ENCODE measurements around the gene TFB2M. TPM values are rescaled to one million over a fixed set of nuclear protein-coding genes. Genes with fewer than 3 reads are reported as not detected.

Gene TFB2M
- total RNA-seq, 1 donor from 2014 or later: 6.9 TPM

- peak in 1 of 2 donors; percentile 64 for TF ChIP-seq POLR2AphosphoS5 (IDR thresholded peaks at IDR 0.05; ENCODE audit: insufficient read depth in 1 of 2, low read depth in 1 of 2)
- TF ChIP-seq POLR2A (IDR thresholded peaks at IDR 0.05): no peak
- TF ChIP-seq CTCF (IDR thresholded peaks at IDR 0.05): peak; percentile 37 to 66 (median 47)
- intact Hi-C loops (cut with DNase I): no loop called here
- H3K36me3 ChIP-seq: no peaks in the 10 kb centered on the region
- H3K4me3 ChIP-seq: no peak overlapping the region
- peaks cover 6% of the 10 kb centered on the region for H3K4me1 ChIP-seq
- H3K27ac ChIP-seq: no peak overlapping the region
- no peaks in the 10 kb centered on the region for H3K27me3 ChIP-seq
- H3K9me3 ChIP-seq: no peaks in the 10 kb centered on the region
- no peak for DNase-seq (ENCODE audit: extremely low spot score in 2 of 2)
Observed at GRCh38 chr1:246492611-246493245, 73.3 kb downstream of the TFB2M start.

GRCh38 chr1:246491551-246492053 is 74.5 kb downstream of the TFB2M start:
- intact Hi-C loops (cut with DNase I): no loop called here
- no peak for TF ChIP-seq CTCF (IDR thresholded peaks at IDR 0.05)
- no peak for TF ChIP-seq POLR2AphosphoS5 (IDR thresholded peaks at IDR 0.05; ENCODE audit: insufficient read depth in 1 of 2, low read depth in 1 of 2)
- no peak for TF ChIP-seq POLR2A (IDR thresholded peaks at IDR 0.05)

More at GRCh38 chr1:246491551-246492053, 74.5 kb downstream of the TFB2M start:
- Histone ChIP-seq H3K4me3 (no peak overlapping the region), H3K9me3 (no peaks in the 10 kb centered on the region), H3K27ac (no peak overlapping the region), H3K36me3 (no peaks in the 10 kb centered on the region), H3K27me3 (no peaks in the 10 kb centered on the region), H3K4me1 (peaks cover 6% of the 10 kb centered on the region)
- DNase-seq (ENCODE audit: extremely low spot score in 2 of 2): no peak

Small RNA genes lying within 50 kb of the gene (small RNA-seq; reads per million reads assigned to genes)
- not detected for gene AL356583.2

Other genes with a start within 250 kb of the TFB2M start
- gene SMYD3, start 59.0 kb downstream of the TFB2M start, total RNA-seq: 22.3 TPM
- gene CNST, start 195 bp upstream of the TFB2M start, total RNA-seq: 20.6 TPM
- gene SCCPDH, start 158.1 kb upstream of the TFB2M start, total RNA-seq: 18.2 TPM